Mesothelial cell of epicardium (in vitro differentiated cells): ENCODE results near the gene UNC45A. TPM values are rescaled to one million over a fixed set of nuclear protein-coding genes. Genes with fewer than 3 reads are reported as not detected.

Experiments used
- DNase-seq, 2 experiments: peaks; one replicate each; pipeline ENCODE4 v3.0.0; 2021; ENCODE audit warnings: low spot score in 2 of 2; ENCODE audit not compliant: unreplicated experiment in 2 of 2
- H3K27ac Mint-ChIP-seq: 2 replicates; pipeline ENCODE4 v1.8.0; 2021; ENCODE audit warnings: mixed read lengths
- H3K27me3 Mint-ChIP-seq: 2 replicates; pipeline ENCODE4 v1.8.0; 2021; ENCODE audit warnings: low read depth, mixed read lengths
- H3K36me3 Mint-ChIP-seq: 2 replicates; pipeline ENCODE4 v1.8.0; 2021; ENCODE audit warnings: mixed read lengths
- H3K4me1 Mint-ChIP-seq: 2 replicates; pipeline ENCODE4 v1.8.0; 2021; ENCODE audit warnings: mixed read lengths
- H3K4me3 Mint-ChIP-seq: 2 replicates; pipeline ENCODE4 v1.8.0; 2021; ENCODE audit warnings: mild to moderate bottlenecking, moderate library complexity, mixed read lengths
- H3K9me3 Mint-ChIP-seq: 2 replicates; pipeline ENCODE4 v1.8.0; 2021; ENCODE audit warnings: mixed read lengths
- total RNA-seq: library from RNA; stranded (reverse); gene quantifications from 3 replicates; pipeline ENCODE4 v1.2.1, GENCODE V29; 2021
- TF ChIP-seq, protein P1 (sequence below): fragments of 200-600 bp; sonication (generic); IDR thresholded peaks from one replicate; pipeline ENCODE4 v1.5.0; 2021; ENCODE audit warnings: antibody characterized with exemption; ENCODE audit not compliant: unreplicated experiment

The UNC45A gene
- total RNA-seq, 1 donor from 2014 or later: 79.7 TPM

DNA sequence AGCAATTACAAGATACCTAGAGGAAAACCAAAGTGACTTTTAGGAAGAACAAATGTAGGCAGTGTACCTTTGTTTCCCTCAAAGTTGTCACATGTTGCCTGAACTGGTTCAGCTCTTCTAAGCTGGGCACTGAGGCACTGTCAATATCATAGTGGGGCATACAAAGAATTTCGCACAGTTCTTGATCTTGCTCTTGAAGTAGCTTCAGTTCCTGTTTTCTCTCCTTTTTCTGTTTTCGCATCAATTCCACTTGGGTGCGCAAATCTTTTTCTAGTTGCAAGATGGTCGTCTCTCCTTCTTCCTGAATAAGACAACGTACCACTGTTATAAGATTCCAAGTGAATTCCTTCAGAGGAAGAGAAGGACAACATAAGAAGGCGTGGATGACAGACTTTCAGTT is 46.6 kb downstream of the UNC45A start:
- no peak overlapping the region for H3K27ac Mint-ChIP-seq
- H3K36me3 Mint-ChIP-seq: peaks cover 45% of the 10 kb centered on the region
- no peak overlapping the region for H3K4me3 Mint-ChIP-seq
- H3K4me1 Mint-ChIP-seq: peaks cover 5% of the 10 kb centered on the region
- H3K9me3 Mint-ChIP-seq: no peaks in the 10 kb centered on the region
- H3K27me3 Mint-ChIP-seq: no peaks in the 10 kb centered on the region
- TF ChIP-seq, protein P1, sequence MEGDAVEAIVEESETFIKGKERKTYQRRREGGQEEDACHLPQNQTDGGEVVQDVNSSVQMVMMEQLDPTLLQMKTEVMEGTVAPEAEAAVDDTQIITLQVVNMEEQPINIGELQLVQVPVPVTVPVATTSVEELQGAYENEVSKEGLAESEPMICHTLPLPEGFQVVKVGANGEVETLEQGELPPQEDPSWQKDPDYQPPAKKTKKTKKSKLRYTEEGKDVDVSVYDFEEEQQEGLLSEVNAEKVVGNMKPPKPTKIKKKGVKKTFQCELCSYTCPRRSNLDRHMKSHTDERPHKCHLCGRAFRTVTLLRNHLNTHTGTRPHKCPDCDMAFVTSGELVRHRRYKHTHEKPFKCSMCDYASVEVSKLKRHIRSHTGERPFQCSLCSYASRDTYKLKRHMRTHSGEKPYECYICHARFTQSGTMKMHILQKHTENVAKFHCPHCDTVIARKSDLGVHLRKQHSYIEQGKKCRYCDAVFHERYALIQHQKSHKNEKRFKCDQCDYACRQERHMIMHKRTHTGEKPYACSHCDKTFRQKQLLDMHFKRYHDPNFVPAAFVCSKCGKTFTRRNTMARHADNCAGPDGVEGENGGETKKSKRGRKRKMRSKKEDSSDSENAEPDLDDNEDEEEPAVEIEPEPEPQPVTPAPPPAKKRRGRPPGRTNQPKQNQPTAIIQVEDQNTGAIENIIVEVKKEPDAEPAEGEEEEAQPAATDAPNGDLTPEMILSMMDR: no peak
- DNase-seq: no peak

DNA sequence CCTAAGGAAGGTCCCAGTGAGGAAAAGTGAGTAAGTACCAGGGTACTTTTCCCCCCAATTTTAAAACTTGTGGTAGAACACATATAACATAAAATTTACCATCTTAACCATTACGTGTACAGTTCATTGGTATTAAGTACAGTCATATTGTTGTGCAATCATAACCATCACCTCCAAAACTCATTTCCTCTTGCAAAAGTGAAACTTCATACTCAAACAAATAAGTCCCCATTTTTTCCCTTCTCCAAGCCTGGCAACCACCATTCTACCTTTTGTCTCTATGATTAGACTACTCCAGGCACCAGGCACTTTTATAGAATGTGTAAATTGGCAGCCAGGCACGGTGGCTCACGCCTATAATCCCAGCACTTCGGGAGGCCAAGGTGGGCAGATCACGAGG is 47.0 kb downstream of the UNC45A start:
- Mint-ChIP-seq H3K36me3 (peaks cover 43% of the 10 kb centered on the region), H3K27ac (no peak overlapping the region), H3K27me3 (no peaks in the 10 kb centered on the region), H3K4me3 (no peak overlapping the region), H3K4me1 (peaks cover 10% of the 10 kb centered on the region), H3K9me3 (no peaks in the 10 kb centered on the region)
- TF ChIP-seq, protein P1: no peak
- DNase-seq: no peak

GRCh38 chr15:90986790-90987507 is 51.9 kb downstream of the UNC45A start:
- Mint-ChIP-seq H3K36me3 (peaks cover 20% of the 10 kb centered on the region), H3K27me3 (no peaks in the 10 kb centered on the region), H3K27ac (peak overlapping the region; percentile 86), H3K4me3 (no peak overlapping the region), H3K9me3 (no peaks in the 10 kb centered on the region), H3K4me1 (peaks cover 24% of the 10 kb centered on the region)
- DNase-seq: no peak
- TF ChIP-seq, protein P1: no peak

DNA sequence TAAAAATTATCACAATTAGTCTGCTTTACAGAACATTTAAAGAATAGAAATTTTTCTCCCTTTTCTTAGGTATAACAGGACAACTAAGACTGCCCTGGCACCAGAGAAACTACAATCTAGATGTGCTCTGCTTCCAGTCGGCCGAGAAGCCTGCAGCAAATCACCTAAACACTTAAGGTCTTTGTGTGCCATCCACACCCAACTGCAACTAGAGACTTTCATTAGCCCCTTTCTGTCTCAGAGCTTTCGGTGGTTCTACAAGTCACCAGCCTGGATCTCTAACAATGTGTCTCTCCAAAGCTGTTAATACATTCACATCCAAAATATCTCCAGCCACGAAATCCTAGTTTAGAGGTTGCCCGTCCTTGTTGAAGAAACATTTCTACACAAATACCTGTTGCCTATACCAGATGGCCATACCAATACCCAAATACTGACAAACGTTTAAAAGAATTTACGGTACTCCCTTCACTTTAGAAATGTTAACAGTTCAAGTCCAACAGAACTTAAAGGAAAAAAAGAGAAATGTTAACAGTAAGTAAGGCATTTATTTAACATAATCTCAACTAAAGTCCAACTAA is 52.6 kb downstream of the UNC45A start:
- H3K36me3 Mint-ChIP-seq: peaks cover 16% of the 10 kb centered on the region

DNA sequence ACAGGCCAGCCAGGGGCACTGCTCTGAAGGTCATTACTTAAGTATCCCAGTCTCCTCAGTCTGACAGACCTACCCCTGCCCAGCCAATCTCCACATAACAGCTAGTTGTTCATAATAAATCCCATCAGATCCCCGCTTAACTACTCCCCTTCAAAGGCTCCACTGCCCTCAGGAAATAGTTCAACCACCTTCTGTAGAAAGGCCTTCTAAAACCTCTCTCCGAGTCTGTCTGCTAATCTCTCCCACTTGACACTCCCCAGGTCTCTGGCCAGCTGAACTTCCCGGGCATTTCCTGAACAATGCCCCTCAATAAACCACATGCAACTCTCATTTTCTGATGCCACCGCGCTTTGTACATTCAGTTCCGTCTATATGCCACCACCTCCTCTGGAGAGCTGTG is 53.2 kb downstream of the UNC45A start:
- TF ChIP-seq, protein P1: no peak
- Mint-ChIP-seq H3K36me3 (peaks cover 10% of the 10 kb centered on the region), H3K4me3 (no peak overlapping the region), H3K9me3 (no peaks in the 10 kb centered on the region), H3K4me1 (peaks cover 32% of the 10 kb centered on the region), H3K27me3 (no peaks in the 10 kb centered on the region), H3K27ac (peak overlapping the region; percentile 72)
- no peak for DNase-seq

More for the DNA sequence above, 52.6 kb downstream of the UNC45A start:
- TF ChIP-seq, protein P1: no peak
- H3K4me1 Mint-ChIP-seq: peaks cover 26% of the 10 kb centered on the region
- no peak for DNase-seq
- no peaks in the 10 kb centered on the region for H3K9me3 Mint-ChIP-seq
- no peaks in the 10 kb centered on the region for H3K27me3 Mint-ChIP-seq
- H3K27ac Mint-ChIP-seq: peak overlapping the region; percentile 72
- no peak overlapping the region for H3K4me3 Mint-ChIP-seq
